Anterior cingulate cortex (tissue), 58 donors: ENCODE results near the gene KIF26A.

Source experiments
- DNase-seq, 58 donors: peaks; one replicate each; lab custom pipeline; 2025; lab: John Stamatoyannopoulos, UW

KIF26A gene

DNA sequence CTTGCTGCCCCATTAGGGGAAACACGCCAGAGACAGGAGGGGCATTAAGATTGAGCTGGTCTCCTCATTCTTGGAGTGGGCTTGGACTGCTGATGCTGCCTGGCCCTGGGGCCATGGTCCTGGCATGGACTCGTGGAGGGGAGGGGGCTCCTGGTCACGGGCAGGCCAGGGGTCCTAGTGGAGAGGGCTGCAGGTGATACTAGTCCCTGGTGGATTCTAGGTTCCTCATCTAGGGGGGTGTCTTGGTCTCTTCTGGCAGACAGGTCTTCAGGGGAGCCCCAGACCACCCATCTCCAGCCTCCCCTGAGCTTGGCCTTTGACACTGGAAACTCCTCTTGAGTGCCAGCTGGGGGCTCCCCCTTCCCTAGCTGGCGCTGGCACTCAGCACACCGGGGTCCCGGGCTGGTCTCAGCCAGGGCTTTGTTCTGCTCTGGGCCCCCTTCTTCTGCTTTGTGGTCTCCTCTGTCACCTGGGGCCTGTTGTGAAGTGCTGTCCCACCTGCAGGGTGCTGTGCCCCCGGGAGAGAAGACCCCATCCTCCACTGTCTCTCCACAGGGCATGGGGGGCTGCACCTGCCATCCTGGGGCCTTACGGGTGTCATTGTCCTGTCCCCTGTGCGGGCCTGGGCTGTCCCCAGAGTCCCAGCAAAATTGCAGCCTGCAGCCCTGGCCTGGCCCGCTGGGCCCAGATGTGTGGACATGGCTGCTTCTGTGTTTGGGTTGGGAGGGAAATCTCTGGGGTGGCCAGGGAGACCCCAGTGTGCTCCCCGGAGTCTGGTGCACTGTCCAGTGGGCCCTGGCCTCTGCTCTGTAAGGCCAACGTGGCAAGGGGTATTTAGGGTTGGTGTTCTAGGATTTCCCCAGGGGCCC lies 2.3 kb downstream of the KIF26A start:
- DNase-seq: no peak

DNA sequence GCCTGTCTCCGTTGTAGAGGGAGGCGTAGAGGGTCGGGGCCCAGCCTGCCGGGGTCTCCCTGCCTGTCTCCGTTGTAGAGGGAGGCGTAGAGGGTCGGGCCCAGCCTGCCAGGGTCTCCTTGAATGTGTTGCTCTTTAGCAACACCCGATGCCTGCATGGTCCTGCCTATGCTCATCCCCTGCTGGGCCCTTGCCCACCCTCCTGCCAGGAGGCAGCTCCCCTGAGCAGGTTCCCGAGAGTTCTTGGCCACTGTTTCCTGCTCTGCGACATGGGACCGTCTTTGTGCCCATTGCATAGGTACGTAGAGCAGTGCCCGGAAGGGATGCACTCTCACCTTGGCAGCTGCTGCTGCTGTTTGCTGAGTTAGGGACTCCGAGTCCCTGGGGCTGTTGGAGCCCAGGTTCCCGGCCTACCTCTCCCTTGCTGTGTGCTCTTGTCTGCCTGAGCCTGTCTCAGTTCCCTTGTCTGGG lies 3.3 kb downstream of the KIF26A start:
- DNase-seq: no peak

DNA sequence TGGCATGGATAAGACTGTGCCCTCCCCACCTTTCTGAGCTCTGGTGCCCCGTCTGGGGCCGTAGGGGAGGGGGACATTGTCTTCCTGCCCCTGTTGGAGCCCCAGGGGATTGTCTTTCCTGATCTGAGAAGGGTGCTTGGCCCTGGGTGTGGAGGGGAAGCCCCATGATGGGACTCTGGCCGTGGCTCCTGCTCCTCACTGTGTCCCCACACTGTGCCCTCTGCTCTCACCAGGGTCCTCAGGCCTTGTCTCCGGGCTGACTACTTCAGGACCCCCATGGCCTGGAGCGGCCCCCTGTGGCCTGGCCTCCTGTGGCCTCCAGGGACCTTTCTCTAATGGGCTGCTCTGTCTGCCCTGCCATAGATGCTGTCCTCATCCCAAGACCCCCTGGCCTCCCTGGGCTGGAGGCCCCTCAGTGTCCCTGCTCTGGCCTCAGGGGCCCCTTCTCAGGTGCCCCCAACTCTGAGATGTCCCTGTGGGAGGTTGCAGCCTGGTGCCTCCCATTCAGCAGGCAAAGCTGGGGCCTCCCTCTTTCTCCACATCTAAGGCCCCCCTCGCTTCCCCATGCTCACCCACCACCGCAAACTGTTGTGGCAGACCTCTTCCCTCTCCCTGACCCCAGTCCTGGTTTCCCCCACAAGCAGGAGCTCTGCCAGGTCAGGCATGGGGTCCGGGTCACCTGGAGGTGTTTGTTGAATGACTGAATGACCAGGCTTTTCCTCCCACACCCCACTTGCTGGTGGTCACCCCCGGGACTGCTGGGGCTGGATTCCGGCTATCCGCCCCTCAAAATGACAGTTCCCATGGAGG lies 4.0 kb downstream of the KIF26A start:
- no peak for DNase-seq

DNA sequence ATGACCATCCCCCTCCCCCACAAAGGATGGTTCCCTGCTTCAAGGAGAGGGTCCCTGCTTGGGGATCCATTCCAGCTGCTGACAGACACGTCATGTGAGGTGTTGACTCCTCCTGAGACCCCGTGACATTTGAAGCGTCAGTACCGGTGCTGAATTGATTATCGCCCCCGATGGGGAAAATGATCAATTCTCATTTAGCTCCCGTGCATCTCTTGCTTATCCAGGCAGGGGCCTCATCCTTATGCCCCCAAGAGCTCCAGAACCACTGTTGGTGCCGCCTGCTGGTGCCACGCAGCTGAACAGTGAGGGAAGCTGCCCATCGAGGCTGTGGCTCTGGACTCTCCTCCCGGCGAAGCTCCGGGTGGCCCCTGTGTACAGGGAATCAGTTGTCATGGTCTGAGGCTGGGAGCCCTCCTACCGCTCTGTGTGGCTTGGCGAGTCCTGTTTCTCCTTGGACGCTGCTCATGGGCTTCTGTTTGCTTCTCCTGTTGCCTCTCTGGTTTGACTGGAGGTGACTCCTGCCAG lies 4.6 kb downstream of the KIF26A start:
- no peak for DNase-seq

DNA sequence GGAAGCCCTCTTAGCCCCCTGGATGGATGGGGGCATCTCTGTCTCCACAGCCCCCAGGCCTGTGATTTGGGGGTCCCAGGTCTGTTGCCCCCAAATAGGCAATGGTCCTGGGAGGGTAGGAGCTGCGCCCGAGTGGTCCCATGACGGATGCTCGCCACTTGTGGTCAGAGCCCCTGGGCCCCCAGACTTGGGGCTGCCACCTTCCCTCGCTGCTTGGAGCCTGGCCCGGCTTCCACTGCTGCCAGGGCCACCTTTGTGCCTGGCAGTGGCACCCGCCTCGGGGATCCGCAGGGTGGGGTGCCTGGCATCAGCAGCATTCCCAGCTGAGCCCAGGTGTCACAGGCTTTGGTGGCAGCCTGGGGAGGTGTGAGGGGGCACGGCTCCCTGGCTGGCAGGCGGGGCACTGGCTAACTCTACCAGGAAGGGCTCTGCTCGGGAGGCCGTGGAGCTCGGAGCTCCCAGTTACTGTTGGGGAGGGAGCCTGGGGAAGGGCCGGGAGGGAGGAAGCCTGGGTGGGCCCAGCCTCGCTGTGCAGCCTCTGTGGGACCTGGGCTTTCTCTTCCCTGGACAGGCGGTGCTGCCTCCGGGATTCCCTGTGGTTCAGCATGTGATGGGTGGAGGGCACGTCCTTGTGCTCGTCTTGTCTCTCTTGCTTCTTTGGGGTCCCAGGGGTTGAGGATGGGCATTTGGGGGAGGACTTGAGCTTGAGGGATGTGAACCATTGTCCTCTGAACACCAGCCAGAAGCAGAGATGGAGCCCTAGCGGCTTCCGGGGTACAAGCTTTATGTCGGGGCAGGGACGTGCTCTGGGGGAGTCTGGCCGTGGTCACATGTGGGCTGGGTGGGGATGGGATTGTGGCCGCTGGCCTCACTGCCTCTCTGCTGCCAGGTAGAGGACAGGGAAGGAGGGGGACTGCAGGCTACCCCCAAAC lies 5.4 kb downstream of the KIF26A start:
- no peak for DNase-seq

DNA sequence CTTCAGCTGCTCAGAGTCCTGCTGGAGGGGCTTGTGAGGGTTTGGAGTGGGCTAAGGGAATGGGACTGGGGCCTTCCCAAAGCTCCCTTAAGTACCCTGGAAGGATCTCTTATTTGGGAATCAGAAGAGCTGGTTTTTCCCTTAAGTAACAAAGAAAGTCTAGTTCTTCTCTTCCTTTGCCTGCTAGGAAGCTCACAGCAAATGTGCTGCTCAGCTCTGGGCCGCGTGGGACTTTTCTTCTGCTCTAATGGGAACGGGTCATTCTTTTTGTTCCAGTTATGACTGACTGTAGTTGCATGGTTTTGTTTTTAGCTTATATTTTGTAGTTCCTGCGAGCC lies 6.0 kb downstream of the KIF26A start:
- DNase-seq: no peak

DNA sequence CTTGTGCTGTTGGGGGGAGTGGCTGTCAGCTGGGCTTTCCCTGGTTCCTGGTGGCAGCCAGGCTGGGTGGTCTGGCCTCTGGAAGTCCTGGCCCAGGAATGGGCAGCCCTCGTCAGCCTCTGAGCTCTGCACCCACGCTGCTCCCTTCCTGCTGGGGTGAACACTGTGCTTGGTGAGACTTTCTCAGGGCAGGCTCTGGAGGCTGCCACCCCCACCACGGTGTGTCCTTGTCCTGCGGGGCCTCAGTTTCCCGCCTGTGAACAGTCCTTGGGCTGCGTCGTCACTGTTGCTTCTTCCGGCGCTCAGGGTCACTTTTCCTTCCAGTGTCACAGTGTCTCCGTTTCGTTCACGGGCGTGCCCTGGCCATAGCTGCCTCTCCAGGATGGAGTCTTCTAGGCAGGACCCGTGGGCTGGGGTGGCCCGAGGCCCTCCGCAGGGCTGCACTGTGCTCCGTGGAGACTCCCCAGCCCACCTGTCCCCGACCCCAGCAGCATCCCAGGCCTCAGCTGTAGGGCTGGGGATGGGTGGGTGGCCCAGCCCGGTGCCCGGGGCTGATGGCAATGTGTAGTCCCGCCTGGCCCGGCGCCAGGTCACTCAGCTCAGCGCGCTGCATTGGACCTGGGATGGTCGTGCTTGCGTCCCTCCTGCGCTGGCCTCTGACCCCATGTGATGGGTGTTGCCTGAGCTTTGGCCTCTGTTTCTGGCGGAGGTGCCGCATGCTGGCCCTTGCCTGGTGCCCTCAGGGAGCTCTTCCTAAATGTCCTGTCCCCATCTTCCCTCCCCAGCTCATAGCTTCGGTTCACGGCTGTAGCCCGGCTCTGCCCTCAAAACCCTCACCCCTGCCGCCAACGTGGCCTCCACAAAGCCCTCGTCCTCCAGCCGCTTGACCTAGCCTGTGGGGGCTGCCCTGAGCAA lies 6.8 kb downstream of the KIF26A start:
- DNase-seq: no peak

DNA sequence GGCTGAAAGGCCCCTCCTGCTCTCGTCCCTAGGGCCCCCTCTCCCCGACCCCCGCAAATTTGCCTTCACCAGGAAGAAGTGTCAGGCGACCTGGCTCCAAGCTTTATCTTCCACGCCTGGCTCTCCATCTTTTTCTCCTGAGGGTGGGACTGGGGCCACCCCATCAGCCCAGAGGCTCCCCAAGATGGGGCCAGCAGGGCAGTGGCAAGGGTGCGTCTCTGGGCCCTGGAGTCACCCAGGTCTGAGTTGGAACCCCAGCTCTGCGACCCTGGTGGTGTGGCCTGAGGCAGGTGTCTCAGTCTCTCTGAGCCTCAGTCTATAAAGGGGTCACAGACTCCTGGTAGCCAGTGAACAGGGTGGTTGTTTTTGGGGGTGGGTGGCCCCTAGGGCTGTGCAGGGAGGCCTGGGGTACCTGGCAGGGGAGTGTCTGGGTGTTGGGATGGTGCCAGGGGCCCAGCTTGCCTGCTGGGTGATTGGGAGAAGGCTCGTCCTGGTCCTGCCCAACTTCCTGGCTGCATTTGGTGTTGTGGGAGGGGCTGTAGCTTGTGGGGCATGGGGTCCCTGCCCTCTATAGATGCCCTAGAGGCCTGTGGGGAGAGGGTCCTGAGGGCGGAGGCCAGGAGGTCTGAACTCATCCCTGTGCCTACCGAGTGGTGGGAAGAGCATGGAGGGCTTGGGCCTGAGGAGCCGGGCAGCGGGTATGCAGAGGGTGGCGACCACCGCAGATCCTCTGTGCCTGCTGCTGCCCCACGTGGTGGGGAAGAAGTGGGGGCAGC lies 7.6 kb downstream of the KIF26A start:
- DNase-seq: no peak

DNA sequence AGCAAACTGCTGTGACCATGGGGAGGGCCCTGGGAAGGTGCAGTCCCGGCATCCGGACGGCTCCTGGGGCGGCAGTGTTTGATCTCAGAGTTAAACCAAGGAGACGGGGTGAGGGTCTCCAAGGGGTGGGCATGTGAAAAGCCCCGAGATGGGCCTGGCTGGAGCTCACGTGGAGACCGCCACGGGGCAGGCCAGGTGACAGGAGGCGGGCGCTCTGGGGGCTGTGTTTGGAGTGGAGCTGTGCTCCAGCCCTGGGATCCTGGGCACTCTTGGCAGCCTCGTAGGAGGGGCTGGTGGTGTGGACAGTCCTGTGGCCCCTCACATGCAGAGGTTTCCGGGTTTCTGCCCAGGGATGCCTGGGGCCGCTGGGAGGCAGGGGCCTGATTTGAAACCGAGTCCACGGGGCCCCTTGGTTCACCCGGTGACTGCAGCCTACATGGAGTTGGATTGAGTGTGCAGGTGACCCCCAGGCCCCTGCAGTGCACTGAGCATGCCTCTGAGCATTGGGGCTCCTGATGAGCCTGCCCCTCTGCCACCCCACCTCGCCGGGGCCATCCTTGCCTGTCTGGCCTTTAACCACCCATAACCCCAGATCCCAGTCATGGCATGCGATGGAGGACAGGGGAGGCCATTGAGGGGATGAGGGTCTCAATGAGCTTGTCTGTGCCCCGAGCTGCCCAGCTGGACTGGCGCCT lies 8.4 kb downstream of the KIF26A start:
- DNase-seq: no peak

DNA sequence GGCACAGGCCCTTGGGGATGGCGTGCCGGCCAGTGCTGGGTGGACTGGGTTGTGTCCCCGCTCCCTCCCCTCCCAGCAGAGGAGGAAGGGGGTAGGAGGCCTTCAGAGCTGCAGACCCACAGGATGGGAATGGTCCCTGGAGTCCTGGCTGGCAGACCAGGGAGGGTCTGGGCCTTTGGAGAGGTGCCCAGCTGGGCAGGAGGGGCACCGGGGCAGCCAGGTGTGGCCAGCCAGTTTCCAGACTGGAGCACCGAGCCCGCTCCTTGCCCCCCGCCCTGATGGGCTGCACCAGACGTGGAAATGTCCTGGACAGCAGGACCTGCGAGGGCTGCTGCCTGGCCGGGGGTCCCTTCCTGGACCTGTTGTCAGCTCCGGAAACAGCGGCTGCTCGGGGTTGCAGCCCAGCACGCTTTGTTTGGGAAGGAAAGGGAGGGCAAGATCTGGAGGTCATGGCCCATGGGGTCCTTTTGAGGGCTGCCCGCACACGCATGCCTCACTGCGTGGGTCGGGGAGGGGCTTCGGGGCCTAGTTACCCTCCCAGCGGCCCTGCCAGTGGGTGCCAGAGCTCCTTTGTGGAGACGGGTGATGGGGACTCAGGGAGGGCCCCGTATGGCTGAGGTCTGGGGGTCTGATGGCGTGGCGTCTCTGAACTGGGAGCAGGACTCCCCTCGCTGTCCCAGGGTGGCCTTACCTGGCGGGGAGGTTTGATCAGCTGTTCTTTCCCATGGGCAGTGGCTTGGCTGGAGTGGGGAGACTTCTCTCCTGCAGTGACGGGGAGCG lies 9.1 kb downstream of the KIF26A start:
- DNase-seq: no peak

DNA sequence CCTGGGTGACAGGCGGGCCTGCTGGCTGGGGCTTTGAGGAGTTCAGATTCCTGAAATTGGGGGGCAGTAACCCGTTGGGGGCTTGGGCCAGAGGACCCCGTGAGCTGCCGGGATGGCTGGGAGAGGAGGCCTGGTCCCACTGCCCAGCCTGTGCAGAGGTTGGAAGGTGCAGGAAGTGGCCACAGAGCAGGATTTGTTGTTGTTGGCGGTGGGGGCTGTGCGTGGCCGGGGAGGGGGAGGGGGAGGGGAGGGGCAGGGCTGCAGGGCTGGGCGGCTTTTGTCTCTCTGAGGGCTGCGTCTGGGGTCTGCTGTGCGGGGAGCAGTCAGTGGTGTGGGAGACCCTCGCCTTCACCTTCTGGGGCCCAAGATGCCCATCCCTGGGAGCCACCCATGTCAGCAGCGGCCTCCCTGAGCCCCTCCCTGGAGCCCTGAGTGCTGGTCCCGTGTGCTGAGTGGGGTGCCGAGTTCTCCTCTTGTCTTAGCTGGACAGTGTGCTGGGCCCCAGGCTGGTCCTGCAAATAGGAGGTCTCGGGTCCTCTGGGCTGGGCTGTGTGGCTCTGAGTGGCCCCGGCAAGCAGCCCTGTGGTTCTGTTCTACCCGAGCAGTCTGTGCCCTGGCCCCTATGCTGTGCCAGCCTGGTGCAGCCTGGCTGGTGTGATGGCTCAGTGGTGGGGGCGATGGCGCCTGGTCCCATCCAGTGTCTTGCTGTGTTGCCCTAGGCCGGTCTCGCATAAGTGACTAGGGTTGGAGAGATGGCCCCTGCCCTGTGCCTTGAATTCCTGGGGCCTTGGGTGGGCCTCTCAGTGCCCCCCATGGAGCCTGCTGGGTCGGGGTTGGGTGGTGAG lies 10.3 kb downstream of the KIF26A start:
- DNase-seq: no peak

DNA sequence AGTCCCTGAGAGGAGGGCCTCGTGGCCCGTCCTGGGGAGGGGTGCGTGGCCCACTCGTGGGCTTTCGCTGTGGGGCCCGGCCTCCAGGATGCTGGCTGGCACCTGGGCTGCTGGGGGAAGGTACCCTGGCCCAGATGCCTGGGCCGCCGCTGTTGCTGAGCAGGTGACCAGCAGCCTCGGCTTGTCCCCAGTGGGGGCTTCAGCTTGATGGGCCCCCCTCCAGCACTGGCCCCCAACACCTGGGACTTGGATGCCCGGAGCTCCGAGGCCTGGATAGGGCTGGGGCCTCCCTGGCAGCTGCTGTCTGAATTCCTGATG lies 10.8 kb downstream of the KIF26A start:
- no peak for DNase-seq

DNA sequence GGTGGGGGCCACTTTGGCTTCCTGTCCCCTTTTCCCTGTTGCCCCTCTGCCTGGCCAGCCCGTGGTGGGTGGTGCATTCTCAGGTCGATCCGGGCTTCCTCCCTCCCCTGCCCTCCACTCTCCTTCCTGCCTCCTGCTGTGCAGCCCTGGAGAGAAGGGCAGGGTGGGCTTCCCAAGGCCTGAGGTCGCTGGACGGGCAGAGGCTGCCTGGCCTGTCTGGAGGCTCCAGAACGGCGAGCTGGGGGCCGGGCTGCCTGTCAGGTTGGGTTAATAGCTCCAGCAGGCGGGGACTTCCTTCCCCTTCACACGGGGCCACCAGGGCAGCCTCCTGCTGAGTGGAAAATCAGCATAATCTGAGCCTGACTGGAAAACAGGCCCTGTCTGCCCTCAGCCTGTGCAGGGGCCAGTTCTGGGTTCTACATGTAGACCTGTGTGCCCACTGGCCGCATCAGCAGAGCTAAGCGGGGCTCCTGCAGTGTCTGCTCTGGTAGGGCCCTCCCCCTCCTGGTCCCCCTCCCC lies 11.3 kb downstream of the KIF26A start:
- no peak for DNase-seq

DNA sequence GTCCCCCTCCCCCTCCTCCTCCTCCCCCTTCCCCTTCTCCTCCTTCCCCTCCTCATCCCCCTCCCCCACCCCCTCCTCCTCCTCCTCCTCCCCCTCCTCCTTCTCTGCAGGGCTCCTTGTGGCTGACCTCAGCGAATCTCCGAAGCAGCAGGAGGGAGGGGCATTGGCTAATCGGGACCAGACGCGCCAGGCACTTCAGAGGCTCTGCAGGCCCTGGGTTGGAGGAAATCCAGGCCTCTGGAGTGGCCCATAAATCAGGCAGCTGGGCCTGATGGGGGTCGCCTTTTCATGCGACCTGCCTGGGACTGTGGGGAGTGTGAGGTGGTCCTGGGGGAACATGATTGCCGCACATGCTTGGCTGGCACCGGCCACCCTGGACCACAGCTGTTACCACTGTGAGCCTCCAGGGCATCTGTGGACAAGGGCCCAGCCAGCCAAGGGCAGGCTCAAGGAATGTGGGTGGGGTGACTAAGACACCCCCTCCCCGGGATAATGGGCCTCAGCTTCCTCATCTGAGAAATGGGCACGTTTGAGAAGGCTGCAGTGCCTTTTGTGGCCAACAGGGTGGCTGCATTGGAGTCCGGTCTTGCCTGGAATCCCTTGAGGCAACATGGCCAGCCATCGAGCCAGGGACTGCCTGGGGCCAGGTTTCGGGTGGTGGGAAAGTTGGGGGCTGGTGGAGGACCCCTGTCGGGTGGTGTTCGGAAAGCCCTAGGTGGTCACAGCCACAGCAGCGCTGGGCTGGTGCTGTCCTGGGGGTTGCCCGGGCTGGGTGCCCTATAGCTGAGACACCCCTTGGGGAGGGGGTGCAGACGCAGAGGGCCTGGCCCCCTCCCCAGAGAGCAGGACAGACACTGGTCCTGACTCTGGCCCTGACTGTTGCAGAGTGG lies 12.0 kb downstream of the KIF26A start:
- DNase-seq: no peak

DNA sequence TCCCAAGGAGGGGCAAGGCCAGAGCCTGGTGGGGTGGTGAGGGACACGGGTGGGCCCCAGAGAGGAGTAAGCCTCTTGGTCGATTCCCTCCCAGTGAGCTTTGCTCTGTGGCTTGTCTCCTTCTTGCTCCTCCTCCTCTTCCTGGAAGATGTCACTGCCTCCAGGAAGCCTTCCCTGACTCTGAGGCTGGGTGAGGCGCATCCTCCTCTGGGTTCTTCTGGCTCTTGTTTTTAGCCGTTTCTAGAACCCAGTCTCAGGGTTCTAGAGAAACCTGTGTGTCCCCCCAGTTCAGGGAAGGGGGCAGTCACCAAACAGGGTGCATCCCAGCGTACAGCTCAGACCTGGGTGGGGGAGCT lies 12.6 kb downstream of the KIF26A start:
- DNase-seq: no peak
